Pancreas (tissue), 10 donors: Measurements from ENCODE around the gene RCBTB2. TPM values are rescaled to one million over a fixed set of nuclear protein-coding genes. Genes with fewer than 3 reads are reported as not detected.
"Not testable (repeated sequence)": the region's sequence is repeated elsewhere in the genome, so short reads cannot be mapped to it uniquely, and the experiment has no call there.

ENCODE experiments used
- ATAC-seq, 4 donors: fragments of 200-7000 bp; cut with Tn5 transposase; one replicate each; pipeline versions ENCODE4 v1.8.0 to v1.9.1; 2020; ENCODE audit warnings: mild to moderate bottlenecking in 4 of 4, moderate library complexity in 4 of 4
- DNase-seq, 6 donors: peaks; one replicate each; pipeline ENCODE4 v3.0.0-alpha.2; 2020
- FAIRE-seq: peaks from 2 replicates; lab custom pipeline; 2012; peaks lifted over from hg19 to GRCh38; lab: Jason Lieb, UNC
- H3K27ac ChIP-seq, 4 donors: fragments of 200-600 bp; sonication (generic); 1 replicate in 3 of 4; 2 replicates in 1 of 4; pipeline versions ENCODE4 v1.5.0 to v1.8.0; 2020
- H3K27me3 ChIP-seq, 4 donors: fragments of 200-600 bp; one replicate each; pipeline ENCODE4 v1.8.0; 2021
- H3K36me3 ChIP-seq, 3 donors: fragments of 200-600 bp; sonication (generic) in 1 of 3; one replicate each; pipeline versions ENCODE4 v1.5.0 to v1.8.0; 2020 to 2021
- H3K4me1 ChIP-seq, 3 donors: fragments of 200-600 bp; one replicate each; pipeline ENCODE4 v1.8.0; 2021
- H3K4me3 ChIP-seq, 4 donors: fragments of 200-600 bp; sonication (generic) in 2 of 4; one replicate each; pipeline versions ENCODE4 v1.5.0 to v1.8.0; 2020 to 2021
- H3K9me3 ChIP-seq, 4 donors: fragments of 200-600 bp; one replicate each; pipeline ENCODE4 v1.8.0; 2021
- WGBS, 2 donors: extraction: QIAGEN DNeasy Blood & Tissue Kit; methylation state at CpG; one replicate each; pipeline ENCODE4 v1.1.7; 2013; 5-methylcytosine and 5-hydroxymethylcytosine counted together
- intact Hi-C, 3 donors: fragments of 100-400 bp; cut with DNase I; formaldehyde crosslinking; loops; one replicate each; pipeline versions ENCODE4 v1.11.1 to v1.14.2; 2022
- polyA plus RNA-seq, 2 donors: library from polyadenylated mRNA; stranded (reverse); fragments of 200-250 nt; gene quantifications; one replicate each; pipeline ENCODE4 v1.2.3, GENCODE V29; 2013
- total RNA-seq, 6 donors: library from RNA; stranded (reverse); fragmentation: NEBNext Ultra II Directional in 4 of 6; extraction: Animal tissue kit (Norgen Biotek cat#: 25700) in 4 of 6; gene quantifications; one replicate each; pipeline versions ENCODE4 v1.2.1 to v1.2.4, GENCODE V29; 2021 to 2023
- TF ChIP-seq, protein P1 (sequence below), 4 donors: fragments of 200-600 bp; sonication (generic) in 3 of 4; IDR thresholded peaks; one replicate each; pipeline versions ENCODE4 v1.5.0 to v1.8.0; 2021; ENCODE audit warnings: antibody characterized with exemption in 4 of 4
- donor health status: healthy with polysubstance abuse.
- donor health status: DM: no; HTN: no; CAD: no; lungs with moderate emphysema.
- donor health status: DM: no; HTN: no; CAD: no.
- donor health status: control.
- donor health status: control.
- donor health status: Bipolar disorder and iron deficiency.
- donor health status: DM: yes; HTN: yes; CAD: no.
- donor health status: DM: no; HTN: no; CAD: no.
- donor health status: DM: no; HTN: no; CAD: no.
- donor health status: DM: yes; HTN: yes; CAD: no.

Gene RCBTB2
- total and polyA plus RNA-seq, 8 donors: 2.7 to 9.7 (median 4.9) TPM

DNA sequence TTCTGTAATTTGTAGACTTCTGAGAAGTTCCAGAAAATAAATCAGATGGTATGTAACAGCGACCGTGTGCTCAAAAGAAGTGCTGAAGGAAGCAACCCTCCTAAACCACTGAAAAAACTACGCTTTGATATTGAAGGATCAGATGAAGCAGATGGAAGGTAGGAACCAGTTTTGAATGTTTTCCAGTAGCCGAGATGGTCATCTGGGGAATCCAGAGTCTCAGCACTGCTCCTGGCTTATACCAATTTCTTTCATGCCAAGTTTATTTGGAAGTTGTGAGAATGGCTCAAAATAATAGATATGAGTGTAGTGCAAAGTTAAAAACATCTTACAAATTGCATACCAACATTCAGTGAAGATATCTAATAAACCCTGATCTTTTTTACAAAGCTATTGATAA lies 56.2 kb downstream of the RCBTB2 start:
- intact Hi-C loops: no loop called here
- H3K9me3 ChIP-seq: no peaks in the 10 kb centered on the region
- peaks cover 0 to 10% (median 0%) of the 10 kb centered on the region in 3 donors for H3K36me3 ChIP-seq
- DNase-seq (no peak), FAIRE-seq (no peak), ATAC-seq (no peak)
- TF ChIP-seq, protein P1, sequence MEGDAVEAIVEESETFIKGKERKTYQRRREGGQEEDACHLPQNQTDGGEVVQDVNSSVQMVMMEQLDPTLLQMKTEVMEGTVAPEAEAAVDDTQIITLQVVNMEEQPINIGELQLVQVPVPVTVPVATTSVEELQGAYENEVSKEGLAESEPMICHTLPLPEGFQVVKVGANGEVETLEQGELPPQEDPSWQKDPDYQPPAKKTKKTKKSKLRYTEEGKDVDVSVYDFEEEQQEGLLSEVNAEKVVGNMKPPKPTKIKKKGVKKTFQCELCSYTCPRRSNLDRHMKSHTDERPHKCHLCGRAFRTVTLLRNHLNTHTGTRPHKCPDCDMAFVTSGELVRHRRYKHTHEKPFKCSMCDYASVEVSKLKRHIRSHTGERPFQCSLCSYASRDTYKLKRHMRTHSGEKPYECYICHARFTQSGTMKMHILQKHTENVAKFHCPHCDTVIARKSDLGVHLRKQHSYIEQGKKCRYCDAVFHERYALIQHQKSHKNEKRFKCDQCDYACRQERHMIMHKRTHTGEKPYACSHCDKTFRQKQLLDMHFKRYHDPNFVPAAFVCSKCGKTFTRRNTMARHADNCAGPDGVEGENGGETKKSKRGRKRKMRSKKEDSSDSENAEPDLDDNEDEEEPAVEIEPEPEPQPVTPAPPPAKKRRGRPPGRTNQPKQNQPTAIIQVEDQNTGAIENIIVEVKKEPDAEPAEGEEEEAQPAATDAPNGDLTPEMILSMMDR (IDR thresholded peaks at IDR 0.05): no peak
- no peak overlapping the region for H3K4me3 ChIP-seq
- no peaks in the 10 kb centered on the region for H3K27me3 ChIP-seq
- no peaks in the 10 kb centered on the region for H3K4me1 ChIP-seq
- WGBS, 2 donors: 68 to 76% methylated on average over 4 of the region's 4 CpGs
- H3K27ac ChIP-seq: no peak overlapping the region

DNA sequence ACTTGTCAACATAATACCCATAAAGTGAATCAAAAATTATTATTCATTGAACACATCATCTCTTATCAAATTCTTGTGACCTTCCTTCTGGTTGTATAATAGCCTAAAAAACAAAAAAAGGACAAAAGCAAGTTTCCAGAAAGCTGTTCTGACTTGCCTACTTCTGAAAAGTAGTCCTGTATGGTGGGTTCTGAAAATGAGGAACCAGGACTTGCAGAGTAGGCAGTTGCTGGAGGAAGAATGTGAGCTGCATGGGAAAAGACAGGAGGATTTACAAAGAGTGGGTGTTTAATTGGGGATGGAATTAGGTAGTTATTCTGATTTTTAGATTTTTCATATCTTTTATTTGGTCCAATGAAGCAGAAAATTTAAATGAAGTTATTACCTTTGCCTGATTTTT lies 56.7 kb downstream of the RCBTB2 start:
- Histone ChIP-seq H3K36me3 (peaks cover 0 to 10% (median 0%) of the 10 kb centered on the region in 3 donors), H3K27ac (no peak overlapping the region), H3K4me1 (no peaks in the 10 kb centered on the region), H3K4me3 (no peak overlapping the region), H3K9me3 (no peaks in the 10 kb centered on the region), H3K27me3 (no peaks in the 10 kb centered on the region)
- FAIRE-seq (no peak), DNase-seq (no peak), ATAC-seq (peak in 2 of 4 donors; percentile 57 to 62)
- TF ChIP-seq, protein P1 (IDR thresholded peaks at IDR 0.05): no peak
- intact Hi-C loops: no loop called here

DNA sequence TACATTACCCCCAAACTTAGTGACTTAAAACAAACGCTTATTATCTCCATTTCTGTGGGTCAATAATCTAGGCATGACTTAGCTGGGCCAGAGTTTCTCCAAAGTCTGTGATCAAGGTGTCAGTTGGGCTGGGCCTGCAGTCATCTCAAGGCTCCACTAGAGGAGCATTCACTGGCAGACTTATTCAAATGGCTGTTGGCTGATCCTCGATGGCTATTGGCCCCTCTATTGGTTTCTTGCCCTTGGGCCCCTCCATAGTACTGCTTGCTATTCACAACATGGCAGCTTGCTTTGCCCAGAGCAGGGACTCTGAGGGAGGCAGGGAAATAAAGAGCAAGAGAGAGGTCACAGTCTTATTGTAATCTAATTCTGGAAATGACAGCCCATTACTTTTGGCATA lies 57.6 kb downstream of the RCBTB2 start:
- Histone ChIP-seq H3K27me3 (no peaks in the 10 kb centered on the region), H3K9me3 (no peaks in the 10 kb centered on the region), H3K4me1 (no peaks in the 10 kb centered on the region), H3K27ac (no peak overlapping the region), H3K4me3 (no peak overlapping the region), H3K36me3 (peaks cover 0 to 10% (median 0%) of the 10 kb centered on the region in 3 donors)
- ATAC-seq (no peak), DNase-seq (no peak), FAIRE-seq (no peak)
- intact Hi-C loops: no loop called here
- TF ChIP-seq, protein P1 (IDR thresholded peaks at IDR 0.05): no peak
- 83 to 88% methylated on average over 2 of the region's 2 CpGs for WGBS, 2 donors

DNA sequence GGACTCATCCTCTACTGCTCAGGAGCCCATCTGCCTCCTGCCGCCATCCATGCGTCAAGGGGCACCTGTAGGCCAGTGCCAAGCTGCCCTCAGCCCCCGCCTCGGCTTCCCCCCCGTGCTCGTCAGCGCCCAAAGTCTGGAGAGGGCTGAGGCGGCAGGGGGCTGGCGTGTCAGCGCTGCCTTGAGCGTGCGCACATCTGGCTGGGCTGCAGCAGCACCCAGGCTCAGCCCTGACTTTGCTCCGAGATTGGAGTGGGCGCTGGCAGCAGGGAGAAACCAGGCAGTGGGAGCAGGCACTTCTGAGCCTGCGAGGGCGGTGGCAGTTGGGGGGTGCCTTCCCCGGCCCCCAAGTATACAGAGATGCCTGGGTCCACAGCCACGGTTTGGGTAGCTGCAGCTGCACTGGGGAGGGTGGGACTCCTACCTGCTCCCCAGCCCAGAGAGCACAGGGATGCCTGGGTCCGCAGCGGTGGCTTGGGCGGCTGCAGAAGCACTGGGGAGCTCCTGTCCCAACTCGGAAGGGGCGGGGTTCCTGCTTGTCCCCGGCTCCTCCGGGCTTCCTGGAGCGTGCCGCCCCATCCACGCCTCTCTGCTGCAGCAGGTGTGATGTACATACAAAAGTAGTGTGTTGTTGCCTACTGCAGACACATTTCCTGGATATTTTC lies 75.2 kb downstream of the RCBTB2 start:
- ATAC-seq (no peak), FAIRE-seq (no peak), DNase-seq (peak in 2 of 6 donors; percentile 15 to 56)
- intact Hi-C loops: no loop called here
- Histone ChIP-seq H3K4me1 (no peaks in the 10 kb centered on the region), H3K27ac (no peak overlapping the region), H3K9me3 (no peaks in the 10 kb centered on the region), H3K4me3 (no peak overlapping the region), H3K36me3 (peaks cover 0 to 20% (median 9%) of the 10 kb centered on the region in 3 donors), H3K27me3 (no peaks in the 10 kb centered on the region)
- TF ChIP-seq, protein P1 (IDR thresholded peaks at IDR 0.05): no peak
- 94 to 97% methylated on average over 27 to 28 of the region's 28 CpGs for WGBS, 2 donors

DNA sequence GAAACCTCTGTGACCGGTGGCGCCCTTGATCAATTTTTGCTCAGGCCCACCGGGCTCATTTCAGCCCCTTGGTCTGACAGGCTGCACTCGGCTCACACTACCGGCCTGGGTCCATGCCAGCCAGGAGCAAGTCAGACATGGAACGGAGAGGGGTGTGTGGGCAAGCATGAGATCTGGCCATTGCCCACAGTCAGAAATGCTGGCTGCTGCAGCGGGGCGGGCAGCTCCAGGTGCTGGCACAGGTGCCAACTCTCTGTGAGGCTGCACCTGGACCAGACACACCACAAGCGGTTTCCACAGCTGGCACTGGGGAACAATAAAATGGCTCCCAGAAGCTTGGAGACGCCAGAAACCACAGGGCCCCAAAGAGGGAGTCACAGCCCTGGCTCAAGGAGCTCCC lies 76.3 kb downstream of the RCBTB2 start:
- H3K27me3 ChIP-seq: no peaks in the 10 kb centered on the region

DNA sequence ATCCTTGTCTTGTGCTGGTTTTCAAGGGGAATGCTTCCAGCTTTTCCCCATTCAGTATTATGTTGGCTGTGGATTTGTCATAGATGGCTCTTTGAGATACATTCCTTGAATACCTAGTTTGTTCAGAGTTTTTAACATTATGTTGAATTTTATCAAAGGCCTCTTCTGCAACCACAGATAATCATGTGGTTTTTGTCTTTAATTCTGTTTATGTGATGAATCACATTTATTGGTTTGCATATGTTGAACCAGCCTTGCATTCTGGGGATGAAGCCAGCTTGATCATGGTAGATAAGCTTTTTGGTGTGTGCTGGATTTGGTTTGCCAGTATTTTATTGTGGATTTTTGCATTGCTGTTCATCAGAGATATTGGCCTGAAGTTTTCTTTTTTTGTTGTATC lies 81.7 kb downstream of the RCBTB2 start:
- H3K27ac ChIP-seq, H3K4me1 ChIP-seq, H3K36me3 ChIP-seq, intact Hi-C loops, DNase-seq, H3K9me3 ChIP-seq, H3K4me3 ChIP-seq, ATAC-seq, H3K27me3 ChIP-seq, FAIRE-seq: not testable (repeated sequence)

More for the DNA sequence above, 76.3 kb downstream of the RCBTB2 start:
- Histone ChIP-seq H3K9me3 (no peaks in the 10 kb centered on the region), H3K4me3 (no peak overlapping the region), H3K4me1 (no peaks in the 10 kb centered on the region), H3K27ac (no peak overlapping the region), H3K36me3 (peaks cover 0 to 20% (median 5%) of the 10 kb centered on the region in 3 donors)
- no peak for ATAC-seq
- 97% methylated on average over 10 of the region's 10 CpGs for whole genome bisulfite sequencing, 2 donors
- no peak for FAIRE-seq
- peak in 1 of 6 donors; percentile 12 for DNase-seq
- intact Hi-C loops: no loop called here
- TF ChIP-seq, protein P1 (IDR thresholded peaks at IDR 0.05): no peak
